ENCODE data around the gene SDK2.

DNA sequence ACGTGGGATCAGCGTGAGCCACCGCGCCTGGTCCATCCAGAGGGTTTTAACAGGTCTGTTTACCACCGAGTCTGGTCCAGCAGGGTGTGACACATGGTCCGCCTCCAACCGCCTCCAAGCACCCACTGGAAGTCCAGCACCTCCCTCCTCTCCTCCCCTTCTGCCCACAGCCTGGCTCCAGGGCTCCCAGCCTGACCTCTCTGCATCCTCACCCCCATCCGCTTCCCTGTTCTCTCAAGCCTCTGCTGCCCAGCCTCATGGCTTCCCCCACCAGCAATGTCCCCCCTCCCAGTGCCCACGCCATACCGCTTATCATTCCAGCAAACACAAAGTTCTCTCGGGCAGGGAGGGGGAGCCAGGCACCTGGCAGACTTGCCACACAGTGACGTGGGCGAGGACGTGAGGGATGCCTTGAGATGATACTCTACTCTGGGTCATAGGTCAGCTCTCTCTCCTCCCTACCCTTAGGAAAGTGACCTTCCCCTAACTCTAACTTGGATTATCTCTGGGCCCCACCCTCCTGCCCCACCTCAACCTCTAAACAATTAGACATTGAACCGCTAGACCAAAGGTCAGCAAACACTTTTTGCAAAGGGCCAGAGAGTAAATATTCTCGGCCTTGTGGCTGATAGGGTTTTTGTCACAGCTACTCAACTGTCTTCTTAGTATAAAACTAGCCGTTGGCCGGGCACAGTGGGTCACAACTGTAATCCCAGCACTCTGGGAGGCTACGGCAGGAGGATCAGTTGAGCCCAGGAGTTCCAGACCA lies 355.5 kb downstream of the SDK2 start:
- TF ChIP-seq GATA2 (IDR thresholded peaks at IDR 0.05; ENCODE audit: low read depth, low read length) (no peak), GATA3 (IDR thresholded peaks at IDR 0.05; ENCODE audit: low read depth, low read length) (no peak)

Data from SH-SY5Y (cell line).